AG04450 (cell line): ENCODE results near the gene ENDOG. TPM values are rescaled to one million over a fixed set of nuclear protein-coding genes. Genes with fewer than 3 reads are reported as not detected.

ENCODE experiments used
- CTCF ChIA-PET: fragments of 300-600, 350-600 bp; formaldehyde crosslinking; extraction: SDS; loops from one replicate; lab custom pipeline; 2022; ENCODE audit warnings: antibody characterized with exemption, inconsistent platforms; lab: Charles Lee
- POLR2A ChIA-PET: fragments of 350-600 bp; formaldehyde crosslinking; extraction: SDS; loops from one replicate; lab custom pipeline; 2021; ENCODE audit warnings: antibody characterized with exemption, inconsistent platforms; lab: Yijun Ruan, JAX
- DNase-seq: peaks from one replicate; pipeline ENCODE4 v3.0.0-alpha.2; 2011; ENCODE audit warnings: low read depth, low spot score
- H3K27ac ChIP-seq: one replicate; pipeline ENCODE4 v1.5.1; 2012; ENCODE audit warnings: low read depth, low read length, control low read depth
- H3K27me3 ChIP-seq: one replicate; pipeline ENCODE4 v1.6.0; 2012; ENCODE audit warnings: low read length; ENCODE audit not compliant: control insufficient read depth, insufficient read depth
- H3K4me3 ChIP-seq: 2 replicates; pipeline ENCODE4 v1.5.1; 2011; ENCODE audit warnings: mild to moderate bottlenecking, low read depth, low read length, control low read depth
- H3K9me3 ChIP-seq: 2 replicates; pipeline ENCODE4 v1.5.1; 2012; ENCODE audit warnings: low read length; ENCODE audit not compliant: control insufficient read depth, insufficient read depth
- polyA plus RNA-seq: library from polyadenylated mRNA; depleted of rRNA; stranded (reverse); fragments of >200 nt; gene quantifications from 2 replicates; pipeline ENCODE4 v1.2.3, GENCODE V29; 2011
- TF ChIP-seq, protein P1 (sequence below): IDR thresholded peaks from 2 replicates; pipeline ENCODE4 v1.5.1; 2011; ENCODE audit warnings: low read depth, low read length, control low read depth, inconsistent platforms

The ENDOG gene
- polyA plus RNA-seq, 1 experiment = 6.3 TPM

DNA sequence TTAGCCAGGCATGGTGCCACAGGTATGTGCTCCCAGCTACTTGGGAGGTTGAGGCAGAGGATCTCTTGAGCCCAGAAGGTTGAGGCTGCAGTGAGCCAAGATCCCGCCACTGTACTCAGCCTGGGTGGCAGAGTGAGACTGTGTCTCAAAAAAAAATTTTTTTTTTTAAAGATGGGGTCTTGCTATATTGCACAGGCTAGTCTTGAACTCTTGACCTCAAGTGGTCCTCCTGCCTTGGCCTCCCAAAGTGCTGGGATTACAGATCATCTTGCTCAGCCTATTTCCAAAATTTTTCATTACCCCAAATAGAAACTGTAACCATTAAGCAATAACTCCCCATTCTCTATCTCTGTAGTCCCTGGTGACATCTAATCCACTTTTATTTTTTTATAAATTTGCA, 35.6 kb upstream of the ENDOG start:
- Histone ChIP-seq H3K27ac (no peak overlapping the region), H3K27me3 (no peaks in the 10 kb centered on the region), H3K9me3 (peaks cover 17% of the 10 kb centered on the region), H3K4me3 (no peak overlapping the region)
- ChIA-PET POLR2A (no interaction called here), CTCF (interaction anchor here (2.5 kb wide), 1 partner anchor 36 kb away, joined by 11 read pairs; the partner anchor contains the start of gene ENDOG)
- TF ChIP-seq, protein P1, sequence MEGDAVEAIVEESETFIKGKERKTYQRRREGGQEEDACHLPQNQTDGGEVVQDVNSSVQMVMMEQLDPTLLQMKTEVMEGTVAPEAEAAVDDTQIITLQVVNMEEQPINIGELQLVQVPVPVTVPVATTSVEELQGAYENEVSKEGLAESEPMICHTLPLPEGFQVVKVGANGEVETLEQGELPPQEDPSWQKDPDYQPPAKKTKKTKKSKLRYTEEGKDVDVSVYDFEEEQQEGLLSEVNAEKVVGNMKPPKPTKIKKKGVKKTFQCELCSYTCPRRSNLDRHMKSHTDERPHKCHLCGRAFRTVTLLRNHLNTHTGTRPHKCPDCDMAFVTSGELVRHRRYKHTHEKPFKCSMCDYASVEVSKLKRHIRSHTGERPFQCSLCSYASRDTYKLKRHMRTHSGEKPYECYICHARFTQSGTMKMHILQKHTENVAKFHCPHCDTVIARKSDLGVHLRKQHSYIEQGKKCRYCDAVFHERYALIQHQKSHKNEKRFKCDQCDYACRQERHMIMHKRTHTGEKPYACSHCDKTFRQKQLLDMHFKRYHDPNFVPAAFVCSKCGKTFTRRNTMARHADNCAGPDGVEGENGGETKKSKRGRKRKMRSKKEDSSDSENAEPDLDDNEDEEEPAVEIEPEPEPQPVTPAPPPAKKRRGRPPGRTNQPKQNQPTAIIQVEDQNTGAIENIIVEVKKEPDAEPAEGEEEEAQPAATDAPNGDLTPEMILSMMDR = no peak
- no peak for DNase-seq

DNA sequence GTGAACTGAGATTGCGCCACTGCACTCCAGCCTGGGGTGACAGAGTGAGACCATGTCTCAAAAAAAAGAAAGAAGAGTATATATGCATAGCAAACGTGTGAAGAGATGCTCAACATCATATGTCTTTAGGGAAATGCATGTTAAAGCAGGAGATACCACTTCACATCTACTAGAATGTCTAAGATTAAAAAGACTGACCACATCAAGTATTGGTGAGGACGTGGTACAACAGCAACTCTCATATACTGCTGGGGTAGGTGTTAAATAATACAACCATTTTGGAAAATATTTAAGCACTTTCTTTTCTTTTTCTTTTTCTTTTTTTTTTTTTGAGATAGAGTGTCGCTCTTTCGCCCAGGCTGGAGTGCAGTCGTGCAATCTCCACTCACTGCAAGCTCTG, 32.9 kb upstream of the ENDOG start:
- H3K27ac ChIP-seq = no peak overlapping the region
- peaks cover 13% of the 10 kb centered on the region for H3K9me3 ChIP-seq
- no peak overlapping the region for H3K4me3 ChIP-seq
- ChIA-PET POLR2A (no interaction called here), CTCF (interaction anchor here (0.5 kb wide), 1 partner anchor 19 kb away, joined by 4 read pairs; no protein-coding TSS in a partner anchor)
- TF ChIP-seq, protein P1 = no peak
- no peak for DNase-seq
- no peaks in the 10 kb centered on the region for H3K27me3 ChIP-seq

GRCh38 chr9:128786681-128787601, 31.4 kb upstream of the ENDOG start, which contains the start of gene TBC1D13:
TSS of gene TBC1D13 (plus strand) at chr9:128787253. CDS start at chr9:128787354, 101 bp downstream.
- no peak for DNase-seq
- peaks cover 7% of the 10 kb centered on the region for H3K9me3 ChIP-seq
- H3K27me3 ChIP-seq = no peaks in the 10 kb centered on the region
- peak within 1 kb of the TSS; percentile 52 for H3K27ac ChIP-seq
- peak within 1 kb of the TSS; percentile 94 for H3K4me3 ChIP-seq
- ChIA-PET CTCF (interaction anchor here (2.7 kb wide), 1 partner anchor 85 kb away, joined by 8 read pairs; the partner anchor contains the start of gene PKN3), POLR2A (no interaction called here)
- TF ChIP-seq, protein P1 = no peak

DNA sequence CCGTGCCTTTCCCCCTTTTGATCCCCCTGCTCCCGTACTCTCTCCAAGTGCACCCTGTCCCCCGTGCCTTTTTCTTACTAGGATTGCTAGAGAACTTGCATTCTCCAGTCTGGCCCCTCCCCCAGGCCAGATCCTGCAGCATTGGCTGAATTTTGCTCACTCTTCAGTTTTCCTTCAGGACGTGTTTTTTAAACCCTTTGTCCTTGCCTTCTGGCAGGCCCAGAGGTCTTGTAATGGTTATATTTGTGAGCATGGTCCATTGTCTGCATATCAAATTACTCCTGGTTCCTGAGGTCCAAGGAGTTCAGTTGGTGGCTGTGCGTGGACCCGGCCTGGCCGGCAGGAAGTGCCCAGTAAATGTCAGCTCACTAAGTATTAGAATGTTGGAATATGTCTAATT, 30.6 kb upstream of the ENDOG start:
- no peaks in the 10 kb centered on the region for H3K27me3 ChIP-seq
- TF ChIP-seq, protein P1 = no peak
- ChIA-PET POLR2A (no interaction called here), CTCF (interaction anchor here (2.4 to 2.7 kb wide), 2 partner anchors 30 to 86 kb away, joined by 8 to 17 read pairs; partner anchors contain the start of genes ENDOG and PKN3)
- H3K27ac ChIP-seq = no peak overlapping the region
- peak overlapping the region; percentile 94 for H3K4me3 ChIP-seq
- DNase-seq = no peak
- peaks cover 3% of the 10 kb centered on the region; the same call in 1 of the 2 replicates for H3K9me3 ChIP-seq
